Thyroid gland (tissue), 4 donors: Measurements from ENCODE around the gene HEBP1. TPM values are rescaled to one million over a fixed set of nuclear protein-coding genes. Genes with fewer than 3 reads are reported as not detected.
A peak's percentile ranks its signal among the peaks of the same experiment; 100 is the strongest.

Experiments
- DNase-seq, 2 donors: peaks; one replicate each; pipeline ENCODE4 v3.0.0-alpha.2; 2019
- H3K27ac ChIP-seq, 3 donors: fragments of 200-600 bp; sonication (generic); 1 replicate in 2 of 3; 2 replicates in 1 of 3; pipeline ENCODE4 v1.5.1; 2016 to 2019; ENCODE audit warnings: mild to moderate bottlenecking in 1 of 3, moderate library complexity in 1 of 3
- H3K27me3 ChIP-seq: fragments of 200-600 bp; sonication (generic); one replicate; pipeline ENCODE4 v1.5.1; 2019
- H3K36me3 ChIP-seq, 2 donors: fragments of 200-600 bp; sonication (generic); one replicate each; pipeline ENCODE4 v1.5.1; 2016 to 2019
- H3K4me1 ChIP-seq, 2 donors: fragments of 200-600 bp; sonication (generic); one replicate each; pipeline ENCODE4 v1.5.1; 2017 to 2019
- H3K4me3 ChIP-seq, 3 donors: fragments of 200-600 bp; sonication (generic); replicated peaks in 1 of 3; 1 replicate in 2 of 3; 2 replicates in 1 of 3; pipeline ENCODE4 v1.5.1; 2016; ENCODE audit warnings: mild to moderate bottlenecking in 1 of 3
- H3K9me3 ChIP-seq: fragments of 200-600 bp; sonication (generic); one replicate; pipeline ENCODE4 v1.5.1; 2017
- POLR2A ChIP-seq, 2 donors: fragments of 450-650 bp; IDR thresholded peaks; one replicate each; pipeline ENCODE4 v1.6.1; 2017; ENCODE audit warnings: antibody characterized with exemption in 2 of 2, mild to moderate bottlenecking in 2 of 2, moderate library complexity in 1 of 2
- WGBS, 2 donors: methylation state at CpG; one replicate each; pipeline ENCODE4 v1.1.5; 2017; 5-methylcytosine and 5-hydroxymethylcytosine counted together
- intact Hi-C: fragments of 100-400 bp; cut with DNase I; formaldehyde crosslinking; loops from one replicate; pipeline ENCODE4 v1.15.1; 2023
- total RNA-seq, 4 donors: library from RNA; depleted of rRNA; stranded (reverse); fragments of >200 nt; gene quantifications; one replicate each; pipeline ENCODE4 v1.2.3, GENCODE V29; 2016
- TF ChIP-seq, protein P1 (sequence below), 6 experiments: fragments of 200-600 bp in 3 of 6; fragments of 450-650 bp in 3 of 6; sonication (generic) in 3 of 6; IDR thresholded peaks; one replicate each; pipeline ENCODE4 v1.5.1; 2016 to 2019; ENCODE audit warnings: antibody characterized with exemption in 6 of 6, mild to moderate bottlenecking in 2 of 6, inconsistent platforms in 1 of 6, moderate library complexity in 1 of 6

HEBP1 gene
- 100 to 1,000 TPM in 1 of 4 donors, 10 to 100 TPM in 3; 80.4 to 125 (median 91.3) TPM for total RNA-seq

DNA sequence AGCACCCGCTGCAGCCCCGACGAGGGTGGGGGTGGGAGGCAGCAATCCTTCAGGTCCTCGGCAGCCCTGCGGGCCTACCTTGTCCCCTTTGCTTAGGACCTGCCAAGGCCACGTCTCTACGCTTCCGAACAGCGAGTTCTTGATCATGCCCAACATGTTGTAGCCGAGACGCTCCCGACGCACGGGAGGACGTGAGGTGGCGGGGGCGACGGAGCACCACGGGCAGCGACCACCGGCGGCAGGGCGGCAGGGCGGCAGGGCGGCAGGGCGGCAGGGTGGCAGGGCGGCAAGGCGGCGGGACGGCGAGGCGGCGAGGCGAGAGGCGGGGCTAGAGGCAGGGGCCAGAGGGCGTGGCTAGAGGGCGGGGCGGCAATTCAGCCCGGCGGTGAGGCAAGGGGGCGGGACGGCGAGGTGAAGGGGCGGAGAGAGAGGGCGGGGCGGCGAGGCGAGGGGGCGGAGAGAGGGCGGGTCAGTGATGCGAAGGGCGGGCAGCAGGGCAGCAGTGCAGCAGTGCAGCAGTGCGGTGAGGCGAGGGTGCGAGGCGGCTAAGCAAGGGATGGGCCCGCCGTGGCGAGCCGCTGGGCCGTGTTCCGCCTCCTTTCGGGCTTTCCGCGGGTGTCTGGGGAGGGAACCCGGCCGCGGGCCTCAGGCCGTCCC is at the start of gene HEBP1:
Gene HEBP1, minus strand, starts transcription at position 307 of the 657 bp plus-strand sequence. Its CDS starts 151 bp downstream, at position 156.
- DNase-seq: peak; percentile 92 to 94
- intact Hi-C loops: no loop called here
- H3K4me3 ChIP-seq: peak within 1 kb of the TSS; percentile 66 to 93 (median 92)
- no peaks in the 10 kb centered on the region for H3K36me3 ChIP-seq
- TF ChIP-seq, protein P1, sequence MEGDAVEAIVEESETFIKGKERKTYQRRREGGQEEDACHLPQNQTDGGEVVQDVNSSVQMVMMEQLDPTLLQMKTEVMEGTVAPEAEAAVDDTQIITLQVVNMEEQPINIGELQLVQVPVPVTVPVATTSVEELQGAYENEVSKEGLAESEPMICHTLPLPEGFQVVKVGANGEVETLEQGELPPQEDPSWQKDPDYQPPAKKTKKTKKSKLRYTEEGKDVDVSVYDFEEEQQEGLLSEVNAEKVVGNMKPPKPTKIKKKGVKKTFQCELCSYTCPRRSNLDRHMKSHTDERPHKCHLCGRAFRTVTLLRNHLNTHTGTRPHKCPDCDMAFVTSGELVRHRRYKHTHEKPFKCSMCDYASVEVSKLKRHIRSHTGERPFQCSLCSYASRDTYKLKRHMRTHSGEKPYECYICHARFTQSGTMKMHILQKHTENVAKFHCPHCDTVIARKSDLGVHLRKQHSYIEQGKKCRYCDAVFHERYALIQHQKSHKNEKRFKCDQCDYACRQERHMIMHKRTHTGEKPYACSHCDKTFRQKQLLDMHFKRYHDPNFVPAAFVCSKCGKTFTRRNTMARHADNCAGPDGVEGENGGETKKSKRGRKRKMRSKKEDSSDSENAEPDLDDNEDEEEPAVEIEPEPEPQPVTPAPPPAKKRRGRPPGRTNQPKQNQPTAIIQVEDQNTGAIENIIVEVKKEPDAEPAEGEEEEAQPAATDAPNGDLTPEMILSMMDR (IDR thresholded peaks at IDR 0.05): peak in 2 of 6 experiments; percentile 12 to 27
- TF ChIP-seq POLR2A (IDR thresholded peaks at IDR 0.05): peak; percentile 86 to 95
- peak within 1 kb of the TSS; percentile 96 to 99 (median 99) for H3K27ac ChIP-seq
- H3K9me3 ChIP-seq: no peaks in the 10 kb centered on the region
- H3K4me1 ChIP-seq: peaks cover 42 to 47% of the 10 kb centered on the region in 2 donors
- no peaks in the 10 kb centered on the region for H3K27me3 ChIP-seq
- 1% methylated on average over 29 to 52 of the region's 69 CpGs for WGBS, 2 donors

GRCh38 chr12:13049816-13050215 is 49.8 kb upstream of the HEBP1 start:
- Histone ChIP-seq H3K36me3 (no peaks in the 10 kb centered on the region), H3K4me1 (peaks cover 14 to 33% of the 10 kb centered on the region in 2 donors), H3K27me3 (no peaks in the 10 kb centered on the region), H3K9me3 (no peaks in the 10 kb centered on the region), H3K27ac (peak overlapping the region in 2 of 3 donors; percentile 57 to 61), H3K4me3 (no peak overlapping the region)
- TF ChIP-seq, protein P1 (IDR thresholded peaks at IDR 0.05): no peak
- TF ChIP-seq POLR2A (IDR thresholded peaks at IDR 0.05): no peak
- intact Hi-C loops: no loop called here
- 68 to 73% methylated on average over 3 of the region's 3 CpGs for WGBS, 2 donors
- DNase-seq: peak; percentile 22 to 25

- TF ChIP-seq, protein P1 (IDR thresholded peaks at IDR 0.05): no peak
- WGBS, 2 donors: 88 to 90% methylated on average over 1 of the region's 1 CpG
These were observed 46.9 kb upstream of the HEBP1 start for GRCh38 chr12:13046964-13047363.

DNA sequence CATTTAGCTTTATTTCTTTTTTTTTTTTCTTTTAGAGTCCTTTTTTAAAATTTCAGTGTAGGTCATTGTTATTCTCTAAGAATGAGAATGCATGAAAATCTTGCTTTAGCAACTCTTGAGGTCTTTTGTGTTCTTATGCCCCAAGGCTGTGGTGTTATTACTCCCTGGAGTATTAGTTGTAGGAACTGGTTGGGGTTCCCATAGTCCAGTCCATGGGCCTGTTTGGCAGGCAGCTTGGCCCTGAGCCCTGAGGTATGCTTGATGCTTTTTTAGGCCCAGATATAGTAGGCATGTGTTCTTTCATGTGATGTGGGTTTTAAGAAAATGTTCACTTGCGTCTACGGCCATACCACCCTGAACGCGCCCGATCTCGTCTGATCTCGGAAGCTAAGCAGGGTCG is 45.8 kb upstream of the HEBP1 start:
- intact Hi-C loops: no loop called here
- H3K9me3 ChIP-seq: no peaks in the 10 kb centered on the region
- H3K36me3 ChIP-seq: no peaks in the 10 kb centered on the region
- peak overlapping the region in 1 of 3 donors; percentile 19 for H3K27ac ChIP-seq
- peaks cover 43 to 47% of the 10 kb centered on the region in 2 donors for H3K4me1 ChIP-seq
- WGBS, 2 donors: 94 to 95% methylated on average over 8 of the region's 8 CpGs
- TF ChIP-seq, protein P1 (IDR thresholded peaks at IDR 0.05): no peak
- no peak for TF ChIP-seq POLR2A (IDR thresholded peaks at IDR 0.05)
- DNase-seq: no peak
- no peaks in the 10 kb centered on the region for H3K27me3 ChIP-seq
- no peak overlapping the region for H3K4me3 ChIP-seq

More at GRCh38 chr12:13046964-13047363, 46.9 kb upstream of the HEBP1 start:
- DNase-seq: no peak
- no peak overlapping the region for H3K27ac ChIP-seq
- no peaks in the 10 kb centered on the region for H3K36me3 ChIP-seq
- H3K27me3 ChIP-seq: no peaks in the 10 kb centered on the region
- H3K4me1 ChIP-seq: peaks cover 34 to 47% of the 10 kb centered on the region in 2 donors
- intact Hi-C loops: no loop called here
- no peak overlapping the region for H3K4me3 ChIP-seq
- H3K9me3 ChIP-seq: no peaks in the 10 kb centered on the region

DNA sequence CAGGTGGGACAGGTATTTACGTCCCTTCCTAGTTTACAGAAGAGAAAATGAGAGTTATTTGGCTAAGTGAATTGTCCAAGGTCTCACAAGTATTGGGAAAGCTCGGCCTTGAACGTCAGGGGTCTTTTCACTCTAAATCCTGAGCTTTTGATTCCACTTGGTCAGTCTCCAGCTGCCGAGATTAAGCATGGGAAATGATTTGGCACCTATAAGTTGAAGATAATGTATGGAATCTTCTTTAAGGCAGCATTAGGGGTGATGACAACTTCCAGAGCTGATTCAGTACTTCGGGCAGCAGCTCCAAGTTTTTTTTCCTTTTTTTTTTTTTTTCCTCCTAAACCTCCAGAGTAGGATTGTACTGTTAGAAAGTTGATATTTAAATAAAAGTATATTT is 44.8 kb upstream of the HEBP1 start:
- H3K27ac ChIP-seq: peak overlapping the region in 2 of 3 donors; percentile 81 to 97
- H3K27me3 ChIP-seq: no peaks in the 10 kb centered on the region
- H3K36me3 ChIP-seq: no peaks in the 10 kb centered on the region
- TF ChIP-seq, protein P1 (IDR thresholded peaks at IDR 0.05): no peak
- no peak for TF ChIP-seq POLR2A (IDR thresholded peaks at IDR 0.05)
- H3K4me3 ChIP-seq: peak overlapping the region; percentile 54 to 100 (median 94)
- no peaks in the 10 kb centered on the region for H3K9me3 ChIP-seq
- intact Hi-C loops: no loop called here
- H3K4me1 ChIP-seq: peaks cover 47% of the 10 kb centered on the region in 2 donors
- DNase-seq: no peak
- WGBS, 2 donors: 11 to 12% methylated on average over 5 of the region's 5 CpGs
